GM23338 (cell line): ENCODE data around the gene HYCC2. TPM values are rescaled to one million over a fixed set of nuclear protein-coding genes. Genes with fewer than 3 reads are reported as not detected.
"Not testable (repeated sequence)": the region's sequence is repeated elsewhere in the genome, so short reads cannot be mapped to it uniquely, and the experiment has no call there.

Experiments used
- ATAC-seq: fragments of 200-7000 bp; cut with Tn5 transposase; 3 replicates; pipeline ENCODE4 v1.9.1; 2020
- DNase-seq: peaks from one replicate; pipeline ENCODE4 v3.0.0-alpha.2; 2015; ENCODE audit warnings: low spot score
- H2AFZ ChIP-seq: fragments of 200-600 bp; sonication (generic); 2 replicates; pipeline ENCODE4 v1.8.0; 2016; ENCODE audit warnings: antibody characterized with exemption, mild to moderate bottlenecking, moderate library complexity
- H3F3A ChIP-seq: fragments of 200-600 bp; sonication (generic); replicated peaks from 2 replicates; pipeline ENCODE4 v1.8.0; 2017; ENCODE audit warnings: antibody characterized with exemption, mixed run types, low read depth
- H3K27ac ChIP-seq: fragments of 200-600 bp; sonication (generic); 2 replicates; pipeline ENCODE4 v1.6.1; 2016; ENCODE audit warnings: low read depth
- H3K27me3 ChIP-seq: fragments of 200-600 bp; sonication (generic); 2 replicates; pipeline ENCODE4 v1.8.0; 2016; ENCODE audit warnings: mild to moderate bottlenecking, mixed run types, moderate library complexity; ENCODE audit not compliant: insufficient read depth
- H3K36me3 ChIP-seq: fragments of 200-600 bp; sonication (generic); 2 replicates; pipeline ENCODE4 v1.8.0; 2016; ENCODE audit warnings: mild to moderate bottlenecking; ENCODE audit not compliant: insufficient read depth
- H3K4me1 ChIP-seq: fragments of 200-600 bp; sonication (generic); 2 replicates; pipeline ENCODE4 v1.8.0; 2016; ENCODE audit warnings: mild to moderate bottlenecking, moderate library complexity; ENCODE audit not compliant: insufficient read depth
- H3K4me2 ChIP-seq: fragments of 200-600 bp; sonication (generic); 2 replicates; pipeline ENCODE4 v1.7.1; 2017; ENCODE audit warnings: mixed run types
- H3K4me3 ChIP-seq: fragments of 200-600 bp; sonication (generic); 2 replicates; pipeline ENCODE4 v1.6.1; 2016; ENCODE audit warnings: mixed run types
- H3K79me2 ChIP-seq: fragments of 200-600 bp; sonication (generic); replicated peaks from 2 replicates; pipeline ENCODE4 v1.8.0; 2017; ENCODE audit warnings: mild to moderate bottlenecking; ENCODE audit not compliant: insufficient read depth
- H3K9me2 ChIP-seq: fragments of 200-600 bp; sonication (generic); 2 replicates; pipeline ENCODE4 v1.8.0; 2017; ENCODE audit not compliant: insufficient read depth
- H4K20me1 ChIP-seq: fragments of 200-600 bp; sonication (generic); replicated peaks from 2 replicates; pipeline ENCODE4 v1.8.0; 2017; ENCODE audit warnings: mild to moderate bottlenecking; ENCODE audit not compliant: insufficient read depth
- H3K27ac Mint-ChIP-seq: 2 replicates; pipeline ENCODE4 v1.8.0; 2020; ENCODE audit warnings: inconsistent platforms, mild to moderate bottlenecking, moderate library complexity, mixed read lengths
- H3K27me3 Mint-ChIP-seq: 3 replicates; pipeline ENCODE4 v1.8.0; 2022; ENCODE audit warnings: low read depth, mild to moderate bottlenecking, moderate library complexity, mixed read lengths, inconsistent platforms; ENCODE audit not compliant: insufficient read depth, poor library complexity
- H3K36me3 Mint-ChIP-seq: 3 replicates; pipeline ENCODE4 v1.8.0; 2021; ENCODE audit warnings: low read depth, mild to moderate bottlenecking, inconsistent platforms, moderate library complexity, mixed read lengths
- H3K4me1 Mint-ChIP-seq: 3 replicates; pipeline ENCODE4 v1.8.0; 2020; ENCODE audit warnings: mild to moderate bottlenecking, inconsistent platforms, mixed read lengths
- H3K4me3 Mint-ChIP-seq: 3 replicates; pipeline ENCODE4 v1.8.0; 2021; ENCODE audit warnings: moderate library complexity, mild to moderate bottlenecking, inconsistent platforms, mixed read lengths
- H3K9me3 Mint-ChIP-seq: 3 replicates; pipeline ENCODE4 v1.8.0; 2020; ENCODE audit warnings: moderate library complexity, mild to moderate bottlenecking, inconsistent platforms, mixed read lengths
- ETS1 ChIP-seq: IDR thresholded peaks from 2 replicates; pipeline ENCODE4 v1.6.1; 2016; ENCODE audit warnings: antibody characterized with exemption
- JUNB ChIP-seq: IDR thresholded peaks from one replicate; pipeline ENCODE4 v1.6.1; 2016; ENCODE audit warnings: antibody characterized with exemption; ENCODE audit not compliant: unreplicated experiment
- NANOG ChIP-seq: IDR thresholded peaks from 2 replicates; pipeline ENCODE4 v1.6.1; 2016; ENCODE audit warnings: antibody characterized with exemption, borderline replicate concordance
- ZNF331 ChIP-seq: fragments of 250-450 bp; sonication (Bioruptor Pico); IDR thresholded peaks from 2 replicates; pipeline ENCODE4 v1.5.0; 2020; ENCODE audit warnings: low read depth, mild to moderate bottlenecking, moderate library complexity
- polyA plus RNA-seq: library from polyadenylated mRNA; unstranded; fragments of >200 nt; fragmentation: Nextera tagmentation; extraction: Ambion mirVana; gene quantifications from 2 replicates; pipeline ENCODE4 v1.2.1, GENCODE V29; 2016
- total RNA-seq: library from RNA; depleted of rRNA; stranded (reverse); fragments of >200 nt; shearing (Covaris generic); gene quantifications from 2 replicates; pipeline ENCODE4 v1.2.3, GENCODE V29; 2014
- TF ChIP-seq, protein P1 (sequence below), 2 experiments: fragments of 200-600 bp in 1 of 2; sonication (generic) in 1 of 2; conservative IDR thresholded peaks; 2 replicates each; pipeline versions ENCODE4 v1.5.1 to v1.6.1; 2016 to 2017; ENCODE audit warnings: antibody characterized with exemption in 2 of 2, low read depth in 2 of 2, mild to moderate bottlenecking in 2 of 2, moderate library complexity in 1 of 2

Gene HYCC2
- total and polyA plus RNA-seq, 2 experiments from 2014 or later, result 2.4 to 4.8 TPM

GRCh38 chr2:201046881-201047280 is 24.6 kb downstream of the HYCC2 start:
- Histone ChIP-seq H3K27me3 (no peaks in the 10 kb centered on the region), H3K79me2 (peaks cover 4% of the 10 kb centered on the region; the same call in 1 of the 2 replicates), H3F3A (no peaks in the 10 kb centered on the region), H3K27ac (no peak overlapping the region), H3K4me2 (no peak overlapping the region), H2AFZ (no peak overlapping the region), H3K9me2 (no peaks in the 10 kb centered on the region), H3K36me3 (no peaks in the 10 kb centered on the region), H3K4me1 (no peaks in the 10 kb centered on the region), H4K20me1 (no peaks in the 10 kb centered on the region), H3K4me3 (no peak overlapping the region)
- no peaks in the 10 kb centered on the region for H3K27me3 Mint-ChIP-seq
- TF ChIP-seq, protein P1, sequence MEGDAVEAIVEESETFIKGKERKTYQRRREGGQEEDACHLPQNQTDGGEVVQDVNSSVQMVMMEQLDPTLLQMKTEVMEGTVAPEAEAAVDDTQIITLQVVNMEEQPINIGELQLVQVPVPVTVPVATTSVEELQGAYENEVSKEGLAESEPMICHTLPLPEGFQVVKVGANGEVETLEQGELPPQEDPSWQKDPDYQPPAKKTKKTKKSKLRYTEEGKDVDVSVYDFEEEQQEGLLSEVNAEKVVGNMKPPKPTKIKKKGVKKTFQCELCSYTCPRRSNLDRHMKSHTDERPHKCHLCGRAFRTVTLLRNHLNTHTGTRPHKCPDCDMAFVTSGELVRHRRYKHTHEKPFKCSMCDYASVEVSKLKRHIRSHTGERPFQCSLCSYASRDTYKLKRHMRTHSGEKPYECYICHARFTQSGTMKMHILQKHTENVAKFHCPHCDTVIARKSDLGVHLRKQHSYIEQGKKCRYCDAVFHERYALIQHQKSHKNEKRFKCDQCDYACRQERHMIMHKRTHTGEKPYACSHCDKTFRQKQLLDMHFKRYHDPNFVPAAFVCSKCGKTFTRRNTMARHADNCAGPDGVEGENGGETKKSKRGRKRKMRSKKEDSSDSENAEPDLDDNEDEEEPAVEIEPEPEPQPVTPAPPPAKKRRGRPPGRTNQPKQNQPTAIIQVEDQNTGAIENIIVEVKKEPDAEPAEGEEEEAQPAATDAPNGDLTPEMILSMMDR (conservative IDR thresholded peaks at IDR 0.05; ENCODE audit: low read depth in 2 of 2), result no peak
- TF ChIP-seq JUNB, result no peak
- no peak for TF ChIP-seq ZNF331 (CRISPR knock-in tag)
- TF ChIP-seq NANOG, result no peak
- no peak for TF ChIP-seq ETS1
- no peaks in the 10 kb centered on the region for H3K4me1 Mint-ChIP-seq
- H3K36me3 Mint-ChIP-seq, result peaks cover 13% of the 10 kb centered on the region; the same call in 2 of the 3 replicates
- DNase-seq (no peak), ATAC-seq (no peak)
- no peak overlapping the region for H3K27ac Mint-ChIP-seq
- no peak overlapping the region for H3K4me3 Mint-ChIP-seq
- H3K9me3 Mint-ChIP-seq, result peaks cover 10% of the 10 kb centered on the region; the same call in 2 of the 3 replicates

DNA sequence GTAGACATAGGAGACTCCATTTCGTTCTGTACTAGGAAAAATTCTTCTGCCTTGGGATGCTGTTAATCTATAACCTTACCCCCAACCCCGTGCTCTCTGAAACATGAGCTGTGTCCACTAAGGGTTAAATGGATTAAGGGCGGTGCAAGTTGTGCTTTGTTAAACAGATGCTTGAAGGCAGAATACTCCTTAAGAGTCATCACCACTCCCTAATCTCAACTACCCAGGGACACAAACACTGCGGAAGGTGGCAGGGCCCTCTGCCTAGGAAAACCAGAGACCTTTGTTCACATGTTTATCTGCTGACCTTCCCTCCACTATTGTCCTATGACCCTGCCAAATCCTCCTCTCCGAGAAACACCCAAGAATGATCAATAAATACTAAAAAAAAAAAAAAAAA is 28.4 kb downstream of the HYCC2 start:
- not testable (repeated sequence) for H3K4me2 ChIP-seq, H3K27me3 Mint-ChIP-seq, H3K27me3 ChIP-seq, H3K79me2 ChIP-seq, H3K27ac ChIP-seq, H3K9me2 ChIP-seq, H3K36me3 ChIP-seq, H3K4me3 ChIP-seq, ATAC-seq, H3K4me3 Mint-ChIP-seq, DNase-seq, H3K27ac Mint-ChIP-seq, H3K4me1 Mint-ChIP-seq, H4K20me1 ChIP-seq, H2AFZ ChIP-seq, H3F3A ChIP-seq, H3K4me1 ChIP-seq
- H3K36me3 Mint-ChIP-seq, result peaks cover 17% of the 10 kb centered on the region; the same call in 2 of the 3 replicates
- peaks cover 23% of the 10 kb centered on the region; the same call in 2 of the 3 replicates for H3K9me3 Mint-ChIP-seq

DNA sequence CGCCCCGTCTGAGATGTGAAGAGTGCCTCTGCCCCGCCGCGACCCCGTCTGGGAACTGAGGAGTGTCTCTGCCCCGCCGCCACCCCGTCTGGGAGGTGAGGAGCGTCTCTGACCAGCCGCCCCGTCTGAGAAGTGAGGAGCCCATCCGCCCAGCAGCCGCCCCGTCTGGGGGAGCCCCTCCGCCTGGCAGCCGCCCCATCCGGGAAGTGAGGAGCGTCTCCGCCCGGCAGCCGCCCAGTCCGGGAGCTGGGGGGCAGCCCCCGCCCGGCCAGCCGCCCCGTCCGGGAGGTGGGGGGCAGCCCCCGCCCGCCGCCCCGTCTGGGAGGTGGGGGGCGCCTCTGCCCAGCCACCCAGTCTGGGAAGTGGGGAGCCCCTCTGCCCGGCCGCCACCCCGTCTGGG is 29.0 kb downstream of the HYCC2 start:
- not testable (repeated sequence) for H3K27me3 Mint-ChIP-seq, H3K4me3 Mint-ChIP-seq, H3K27ac ChIP-seq, DNase-seq, H3K9me2 ChIP-seq, ATAC-seq, H3F3A ChIP-seq, H3K79me2 ChIP-seq, H3K4me1 ChIP-seq, H3K27ac Mint-ChIP-seq, H3K4me2 ChIP-seq, H4K20me1 ChIP-seq, H3K4me1 Mint-ChIP-seq, H3K36me3 ChIP-seq, H2AFZ ChIP-seq, H3K27me3 ChIP-seq, H3K4me3 ChIP-seq
- H3K9me3 Mint-ChIP-seq, result peaks cover 25% of the 10 kb centered on the region; the same call in 2 of the 3 replicates
- peaks cover 17% of the 10 kb centered on the region; the same call in 2 of the 3 replicates for H3K36me3 Mint-ChIP-seq
